ENCODE measurements around the gene ZNF396.

DNA sequence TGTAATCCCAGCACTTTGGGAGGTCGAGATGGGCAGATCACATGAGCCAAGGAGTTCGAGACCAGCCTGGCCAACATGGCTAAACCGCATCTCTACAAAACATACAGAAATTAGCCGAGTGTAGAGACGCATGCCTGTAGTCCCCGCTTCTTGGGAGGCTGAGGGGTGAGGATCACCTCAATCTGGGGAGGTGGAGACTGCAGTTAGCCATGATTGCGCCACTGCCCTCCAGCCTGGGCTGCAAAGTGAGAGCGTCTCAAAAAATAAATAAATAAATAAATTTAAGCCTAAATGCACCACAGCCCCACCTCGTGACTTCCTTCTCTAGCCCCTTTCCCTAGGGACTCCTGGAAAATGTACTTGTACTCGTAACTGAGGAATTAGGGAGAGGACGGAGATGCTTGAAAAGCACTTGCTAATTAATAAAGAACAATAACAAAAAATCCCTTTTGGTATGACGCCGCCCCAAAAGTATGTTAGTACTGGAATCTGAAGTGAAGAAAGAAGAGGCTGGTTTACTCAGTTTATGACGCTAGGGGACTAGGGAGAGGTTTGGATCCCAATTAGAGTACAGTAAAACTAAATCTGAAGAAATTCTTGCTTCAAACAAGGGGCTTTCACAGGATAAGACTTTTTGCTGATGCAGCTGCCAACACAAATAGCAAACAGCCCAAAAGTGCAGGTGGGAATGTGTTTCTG is 887 bp upstream of the ZNF396 start:
- TF ChIP-seq, protein P1, sequence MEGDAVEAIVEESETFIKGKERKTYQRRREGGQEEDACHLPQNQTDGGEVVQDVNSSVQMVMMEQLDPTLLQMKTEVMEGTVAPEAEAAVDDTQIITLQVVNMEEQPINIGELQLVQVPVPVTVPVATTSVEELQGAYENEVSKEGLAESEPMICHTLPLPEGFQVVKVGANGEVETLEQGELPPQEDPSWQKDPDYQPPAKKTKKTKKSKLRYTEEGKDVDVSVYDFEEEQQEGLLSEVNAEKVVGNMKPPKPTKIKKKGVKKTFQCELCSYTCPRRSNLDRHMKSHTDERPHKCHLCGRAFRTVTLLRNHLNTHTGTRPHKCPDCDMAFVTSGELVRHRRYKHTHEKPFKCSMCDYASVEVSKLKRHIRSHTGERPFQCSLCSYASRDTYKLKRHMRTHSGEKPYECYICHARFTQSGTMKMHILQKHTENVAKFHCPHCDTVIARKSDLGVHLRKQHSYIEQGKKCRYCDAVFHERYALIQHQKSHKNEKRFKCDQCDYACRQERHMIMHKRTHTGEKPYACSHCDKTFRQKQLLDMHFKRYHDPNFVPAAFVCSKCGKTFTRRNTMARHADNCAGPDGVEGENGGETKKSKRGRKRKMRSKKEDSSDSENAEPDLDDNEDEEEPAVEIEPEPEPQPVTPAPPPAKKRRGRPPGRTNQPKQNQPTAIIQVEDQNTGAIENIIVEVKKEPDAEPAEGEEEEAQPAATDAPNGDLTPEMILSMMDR (IDR thresholded peaks at IDR 0.05; ENCODE audit: insufficient read depth, low read length, poor library complexity, severe bottlenecking), result no peak
- TF ChIP-seq EZH2phosphoT487 (conservative IDR thresholded peaks at IDR 0.05; ENCODE audit: low read length), result no peak

Measured in SU-DHL-6 (cell line).